B cell (primary cell): ENCODE data around the gene PGP.

Source experiments
- EZH2 ChIP-seq: IDR thresholded peaks from 2 replicates; pipeline ENCODE4 v1.6.1; 2012; ENCODE audit warnings: borderline replicate concordance, low read depth, mild to moderate bottlenecking, moderate library complexity, low read length; ENCODE audit not compliant: insufficient read depth, poor library complexity, severe bottlenecking
- TF ChIP-seq, protein P1 (sequence below): fragments of 200-600 bp; IDR thresholded peaks from one replicate; pipeline ENCODE4 v1.8.0; 2022; ENCODE audit warnings: antibody characterized with exemption, mild to moderate bottlenecking

DNA sequence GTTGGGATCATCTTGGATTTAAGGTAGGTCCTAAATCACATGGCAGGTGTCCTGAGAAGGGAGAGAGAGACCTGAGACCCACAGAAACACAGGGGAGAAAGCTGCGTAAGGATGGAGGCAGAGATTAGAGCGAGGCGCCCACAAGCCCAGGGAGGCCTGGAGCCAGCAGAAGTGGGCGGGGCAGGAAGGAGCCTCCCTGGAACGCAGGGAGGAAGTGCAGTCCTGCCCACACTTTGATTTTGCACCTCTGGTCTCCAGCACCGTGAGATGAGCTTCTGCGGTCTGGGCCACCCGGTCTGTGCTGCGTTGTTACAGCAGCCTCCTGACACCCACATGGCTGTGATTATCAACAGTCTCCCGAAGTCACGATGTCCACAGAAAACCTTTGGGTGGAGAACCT, 28.0 kb upstream of the PGP start:
- TF ChIP-seq EZH2 = no peak
- TF ChIP-seq, protein P1, sequence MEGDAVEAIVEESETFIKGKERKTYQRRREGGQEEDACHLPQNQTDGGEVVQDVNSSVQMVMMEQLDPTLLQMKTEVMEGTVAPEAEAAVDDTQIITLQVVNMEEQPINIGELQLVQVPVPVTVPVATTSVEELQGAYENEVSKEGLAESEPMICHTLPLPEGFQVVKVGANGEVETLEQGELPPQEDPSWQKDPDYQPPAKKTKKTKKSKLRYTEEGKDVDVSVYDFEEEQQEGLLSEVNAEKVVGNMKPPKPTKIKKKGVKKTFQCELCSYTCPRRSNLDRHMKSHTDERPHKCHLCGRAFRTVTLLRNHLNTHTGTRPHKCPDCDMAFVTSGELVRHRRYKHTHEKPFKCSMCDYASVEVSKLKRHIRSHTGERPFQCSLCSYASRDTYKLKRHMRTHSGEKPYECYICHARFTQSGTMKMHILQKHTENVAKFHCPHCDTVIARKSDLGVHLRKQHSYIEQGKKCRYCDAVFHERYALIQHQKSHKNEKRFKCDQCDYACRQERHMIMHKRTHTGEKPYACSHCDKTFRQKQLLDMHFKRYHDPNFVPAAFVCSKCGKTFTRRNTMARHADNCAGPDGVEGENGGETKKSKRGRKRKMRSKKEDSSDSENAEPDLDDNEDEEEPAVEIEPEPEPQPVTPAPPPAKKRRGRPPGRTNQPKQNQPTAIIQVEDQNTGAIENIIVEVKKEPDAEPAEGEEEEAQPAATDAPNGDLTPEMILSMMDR = no peak
